Measurements from ENCODE around the gene CAPZA3. TPM values are rescaled to one million over a fixed set of nuclear protein-coding genes. Genes with fewer than 3 reads are reported as not detected.
"Not testable (repeated sequence)": the region's sequence is repeated elsewhere in the genome, so short reads cannot be mapped to it uniquely, and the experiment has no call there.

CAPZA3 gene
- total RNA-seq, 1 donor from 2014 or later = not detected

- no peak for DNase-seq (ENCODE audit: low read depth)
Measured at GRCh38 chr12:18753481-18754123, 15.7 kb downstream of the CAPZA3 start.

GRCh38 chr12:18754124-18754707, 16.3 kb downstream of the CAPZA3 start:
- DNase-seq (ENCODE audit: low read depth) = no peak

GRCh38 chr12:18755341-18755740, 17.4 kb downstream of the CAPZA3 start:
- no peak for DNase-seq (ENCODE audit: low read depth)

GRCh38 chr12:18766479-18766878, 28.6 kb downstream of the CAPZA3 start:
- DNase-seq (ENCODE audit: low read depth) = not testable (repeated sequence)

GRCh38 chr12:18782827-18783226, 44.9 kb downstream of the CAPZA3 start:
- peak; percentile 7 for DNase-seq (ENCODE audit: low read depth)

GRCh38 chr12:18785465-18785864, 47.5 kb downstream of the CAPZA3 start:
- not testable (repeated sequence) for DNase-seq (ENCODE audit: low read depth)

Other genes starting within 250 kb of the CAPZA3 start
- gene PLCZ1, start 107 bp upstream of the CAPZA3 start, total RNA-seq = not detected in 2 replicates

All from myocyte (in vitro differentiated cells).